Measurements from ENCODE around the gene GBGT1. TPM values are rescaled to one million over a fixed set of nuclear protein-coding genes. Genes with fewer than 3 reads are reported as not detected.

Gene GBGT1
- total and polyA plus RNA-seq, 9 of the 15 experiments (the other 6 are each of a cell fraction or from before 2014, with no cell fraction given), result 0.55 to 25.8 (median 13.7) TPM

GRCh38 chr9:133130685-133131244, 32.9 kb downstream of the GBGT1 start:
- Histone ChIP-seq H3K36me3 (ENCODE audit: control insufficient read depth, insufficient read depth, low read length) (peaks cover 23% of the 10 kb centered on the region; the same call in 2 of the 3 replicates), H3K9ac (ENCODE audit: insufficient read depth in 1 of 2, low read depth in 2 of 2, low read length in 2 of 2) (no peak overlapping the region), H2AFZ (ENCODE audit: low read depth, low read length) (no peak overlapping the region), H3K4me2 (ENCODE audit: insufficient read depth, low read length) (no peak overlapping the region), H3K9me1 (ENCODE audit: control insufficient read depth, insufficient read depth, low read length) (no peaks in the 10 kb centered on the region), H3K79me2 (ENCODE audit: control insufficient read depth, insufficient read depth, low read length) (peaks cover 71% of the 10 kb centered on the region), H3K27ac (ENCODE audit: extremely low read depth, low read depth, low read length) (no peak overlapping the region), H3K4me1 (replicated peaks in 1 of 2; ENCODE audit: control insufficient read depth in 2 of 2, insufficient read depth in 2 of 2, low read length in 2 of 2) (peaks cover 37 to 69% of the 10 kb centered on the region in 2 experiments), H3K9me3 (replicated peaks; ENCODE audit: control insufficient read depth, insufficient read depth, low read depth, low read length) (no peaks in the 10 kb centered on the region), H4K20me1 (replicated peaks; ENCODE audit: control insufficient read depth, insufficient read depth, low read length) (peaks cover 6% of the 10 kb centered on the region), H3K4me3 (no peak overlapping the region), H3K27me3 (ENCODE audit: control insufficient read depth in 2 of 2, insufficient read depth in 2 of 2, low read length in 2 of 2) (no peaks in the 10 kb centered on the region)
- FAIRE-seq (no peak), ATAC-seq (no peak), DNase-seq (ENCODE audit: extremely low read depth in 1 of 4, low spot score in 3 of 4) (no peak)
- no TSS peak for BruUV-seq (replicated peaks)
- in situ Hi-C loops (cut with MboI) (no loop called here), intact Hi-C loops (cut with micrococcal nuclease) (no loop called here)
- WGBS (ENCODE audit: insufficient coverage, low coverage, missing lambda C conversion rate), result 90% methylated on average over 10 of the region's 10 CpGs
- POLR2A ChIA-PET, result interaction anchor here (0.6 to 1.0 kb wide), 2 partner anchors 12 to 67 kb away, joined by 3 read pairs; no protein-coding TSS in a partner anchor
- CTCF ChIA-PET (ENCODE audit: low intra/inter-chr PET ratio), result no interaction called here
- TF ChIP-seq, protein P1, sequence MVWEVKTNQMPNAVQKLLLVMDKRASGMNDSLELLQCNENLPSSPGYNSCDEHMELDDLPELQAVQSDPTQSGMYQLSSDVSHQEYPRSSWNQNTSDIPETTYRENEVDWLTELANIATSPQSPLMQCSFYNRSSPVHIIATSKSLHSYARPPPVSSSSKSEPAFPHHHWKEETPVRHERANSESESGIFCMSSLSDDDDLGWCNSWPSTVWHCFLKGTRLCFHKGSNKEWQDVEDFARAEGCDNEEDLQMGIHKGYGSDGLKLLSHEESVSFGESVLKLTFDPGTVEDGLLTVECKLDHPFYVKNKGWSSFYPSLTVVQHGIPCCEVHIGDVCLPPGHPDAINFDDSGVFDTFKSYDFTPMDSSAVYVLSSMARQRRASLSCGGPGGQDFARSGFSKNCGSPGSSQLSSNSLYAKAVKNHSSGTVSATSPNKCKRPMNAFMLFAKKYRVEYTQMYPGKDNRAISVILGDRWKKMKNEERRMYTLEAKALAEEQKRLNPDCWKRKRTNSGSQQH (CRISPR knock-in tag; IDR thresholded peaks at IDR 0.05), result no peak
- TF ChIP-seq PTRF (tag; IDR thresholded peaks at IDR 0.05) (no peak), NEUROD1 (IDR thresholded peaks at IDR 0.05; ENCODE audit: borderline replicate concordance, low read depth, low read length, partially characterized antibody) (no peak), ZNF253 (CRISPR knock-in tag; conservative IDR thresholded peaks at IDR 0.05) (no peak), THRAP3 (IDR thresholded peaks at IDR 0.05; ENCODE audit: borderline replicate concordance) (no peak), ZNF41 (CRISPR knock-in tag; conservative IDR thresholded peaks at IDR 0.05) (no peak), MAZ (CRISPR knock-in tag; conservative IDR thresholded peaks at IDR 0.05 in 1 of 2, IDR thresholded peaks at IDR 0.05 in 1 of 2) (no peak), ZNF830 (CRISPR knock-in tag; IDR thresholded peaks at IDR 0.05) (no peak), HINFP (tag; conservative IDR thresholded peaks at IDR 0.05; ENCODE audit: low read depth) (no peak), SMAD3 (CRISPR knock-in tag; conservative IDR thresholded peaks at IDR 0.05) (no peak), RB1 (IDR thresholded peaks at IDR 0.05; ENCODE audit: low read depth) (no peak), ERF (CRISPR knock-in tag; IDR thresholded peaks at IDR 0.05) (no peak), CLOCK (CRISPR knock-in tag; IDR thresholded peaks at IDR 0.05; ENCODE audit: borderline replicate concordance) (no peak), ZNF668 (CRISPR knock-in tag; IDR thresholded peaks at IDR 0.05) (no peak), CEBPG (CRISPR knock-in tag; IDR thresholded peaks at IDR 0.05) (no peak), CEBPG (tag; conservative IDR thresholded peaks at IDR 0.05 in 1 of 2, IDR thresholded peaks at IDR 0.05 in 1 of 2) (no peak), CBFB (CRISPR knock-in tag; IDR thresholded peaks at IDR 0.05) (no peak), TAL1 (IDR thresholded peaks at IDR 0.05) (no peak), POLR2H (tag; IDR thresholded peaks at IDR 0.05; ENCODE audit: low read depth) (no peak)

Measured in K562 (cell line).